Activated B cell treated with CpG ODN at 0.5 μM for 24 hours (primary cell): Measurements from ENCODE around the gene LYPLA2. TPM values are rescaled to one million over a fixed set of nuclear protein-coding genes. Genes with fewer than 3 reads are reported as not detected.
A peak's percentile ranks its signal among the peaks of the same experiment; 100 is the strongest.

Experiments
- ATAC-seq: fragments of 200-7000 bp; cut with Tn5 transposase; one replicate; pipeline ENCODE4 v1.10.0; 2021; ENCODE audit warnings: low read depth, mild to moderate bottlenecking, moderate library complexity
- CTCF ChIA-PET: fragments of 350-600 bp; sonication (Branson Sonifier 250); formaldehyde crosslinking; loops from one replicate; lab custom pipeline; 2021; ENCODE audit warnings: antibody characterized with exemption; lab: Charles Lee
- POLR2A ChIA-PET: fragments of 350-600 bp; sonication (Branson Sonifier 250); formaldehyde crosslinking; loops from one replicate; lab custom pipeline; 2021; ENCODE audit warnings: antibody characterized with exemption; lab: Charles Lee
- DNase-seq: peaks from one replicate; pipeline ENCODE4 v3.0.0; 2022
- H3K27ac Mint-ChIP-seq: one replicate; pipeline ENCODE4 v1.8.0; 2020; ENCODE audit warnings: mixed read lengths
- H3K27me3 Mint-ChIP-seq: one replicate; pipeline ENCODE4 v1.8.0; 2021; ENCODE audit warnings: mixed read lengths
- H3K36me3 Mint-ChIP-seq: one replicate; pipeline ENCODE4 v1.8.0; 2021; ENCODE audit warnings: low read depth, mixed read lengths
- H3K4me1 Mint-ChIP-seq: one replicate; pipeline ENCODE4 v1.8.0; 2021; ENCODE audit warnings: mixed read lengths
- H3K4me3 Mint-ChIP-seq: one replicate; pipeline ENCODE4 v1.8.0; 2020; ENCODE audit warnings: mild to moderate bottlenecking, mixed read lengths
- H3K9me3 Mint-ChIP-seq: one replicate; pipeline ENCODE4 v1.8.0; 2020; ENCODE audit warnings: mixed read lengths
- intact Hi-C: fragments of 100-400 bp; cut with micrococcal nuclease; formaldehyde crosslinking; loops from one replicate; pipeline ENCODE4 v1.15.1; 2024
- total RNA-seq: library from RNA; stranded (reverse); gene quantifications from 2 replicates; pipeline ENCODE4 v1.2.3, GENCODE V29; 2022
- TF ChIP-seq, protein P1 (sequence below): fragments of 200-600 bp; IDR thresholded peaks from one replicate; pipeline ENCODE4 v1.8.0; 2022; ENCODE audit warnings: antibody characterized with exemption, mild to moderate bottlenecking

Gene LYPLA2
- total RNA-seq, 1 donor from 2014 or later, result 81.6 TPM

- DNase-seq (peak; percentile 70), ATAC-seq (peak; percentile 100)
- Mint-ChIP-seq H3K36me3 (no peaks in the 10 kb centered on the region), H3K4me3 (peak overlapping the region; percentile 76), H3K9me3 (no peaks in the 10 kb centered on the region), H3K27me3 (no peaks in the 10 kb centered on the region), H3K27ac (peak overlapping the region; percentile 63), H3K4me1 (peaks cover 10% of the 10 kb centered on the region)
- ChIA-PET POLR2A (interaction anchor here (0.6 to 2.1 kb wide), 7 partner anchors 13 to 336 kb away, joined by 3 to 23 read pairs (median 8); partner anchors contain the start of genes CNR2 and HMGCL), CTCF (interaction anchor here (2.3 kb wide), 1 partner anchor 27 kb away, joined by 7 read pairs; no protein-coding TSS in a partner anchor)
- intact Hi-C loops, result loop anchor here (1.0 to 2.0 kb wide), 6 partner anchors 13 to 75 kb away; partner anchors contain the start of genes CNR2, FUCA1, HMGCL and PITHD1
- TF ChIP-seq, protein P1, sequence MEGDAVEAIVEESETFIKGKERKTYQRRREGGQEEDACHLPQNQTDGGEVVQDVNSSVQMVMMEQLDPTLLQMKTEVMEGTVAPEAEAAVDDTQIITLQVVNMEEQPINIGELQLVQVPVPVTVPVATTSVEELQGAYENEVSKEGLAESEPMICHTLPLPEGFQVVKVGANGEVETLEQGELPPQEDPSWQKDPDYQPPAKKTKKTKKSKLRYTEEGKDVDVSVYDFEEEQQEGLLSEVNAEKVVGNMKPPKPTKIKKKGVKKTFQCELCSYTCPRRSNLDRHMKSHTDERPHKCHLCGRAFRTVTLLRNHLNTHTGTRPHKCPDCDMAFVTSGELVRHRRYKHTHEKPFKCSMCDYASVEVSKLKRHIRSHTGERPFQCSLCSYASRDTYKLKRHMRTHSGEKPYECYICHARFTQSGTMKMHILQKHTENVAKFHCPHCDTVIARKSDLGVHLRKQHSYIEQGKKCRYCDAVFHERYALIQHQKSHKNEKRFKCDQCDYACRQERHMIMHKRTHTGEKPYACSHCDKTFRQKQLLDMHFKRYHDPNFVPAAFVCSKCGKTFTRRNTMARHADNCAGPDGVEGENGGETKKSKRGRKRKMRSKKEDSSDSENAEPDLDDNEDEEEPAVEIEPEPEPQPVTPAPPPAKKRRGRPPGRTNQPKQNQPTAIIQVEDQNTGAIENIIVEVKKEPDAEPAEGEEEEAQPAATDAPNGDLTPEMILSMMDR, result no peak
Observed at GRCh38 chr1:23838401-23838866, 47.5 kb downstream of the LYPLA2 start.

DNA sequence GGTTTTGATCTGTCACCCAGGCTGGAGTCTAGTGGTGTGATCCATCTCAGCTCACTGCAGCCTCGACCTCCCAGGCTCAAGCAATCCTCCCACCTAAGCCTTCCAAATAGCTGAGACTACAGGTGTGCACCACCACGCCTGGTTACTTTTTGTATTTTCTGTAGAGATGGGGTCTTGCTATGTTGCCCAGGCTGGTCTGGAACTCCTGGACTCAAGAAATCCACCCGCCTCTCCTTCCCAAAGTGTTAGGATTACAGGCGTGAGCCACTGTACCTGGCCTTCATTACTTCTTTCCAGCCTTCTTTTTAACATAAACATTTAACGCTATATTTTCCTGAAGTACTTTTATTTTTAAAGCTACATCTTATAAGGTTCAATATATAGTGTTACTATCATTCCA is 52.7 kb downstream of the LYPLA2 start:
- H3K4me3 Mint-ChIP-seq, result no peak overlapping the region
- ATAC-seq (no peak), DNase-seq (no peak)
- H3K27ac Mint-ChIP-seq, result no peak overlapping the region
- ChIA-PET CTCF (no interaction called here), POLR2A (no interaction called here)
- TF ChIP-seq, protein P1, result no peak
- intact Hi-C loops, result no loop called here
- H3K9me3 Mint-ChIP-seq, result no peaks in the 10 kb centered on the region
- H3K36me3 Mint-ChIP-seq, result peaks cover 36% of the 10 kb centered on the region
- peaks cover under 1% of the 10 kb centered on the region for H3K4me1 Mint-ChIP-seq
- H3K27me3 Mint-ChIP-seq, result no peaks in the 10 kb centered on the region

Other genes with a start within 250 kb of the LYPLA2 start
- 195 and 205 TPM in 2 replicates for gene ID3, start 231.6 kb upstream of the LYPLA2 start, total RNA-seq
- gene RPL11, start 99.3 kb upstream of the LYPLA2 start, total RNA-seq, result 1,956 and 2,021 TPM in 2 replicates
- gene ELOA, start 47.7 kb upstream of the LYPLA2 start, total RNA-seq, result 70.2 and 72.6 TPM in 2 replicates
- gene PITHD1, start 12.7 kb upstream of the LYPLA2 start, total RNA-seq, result 58.7 and 63.3 TPM in 2 replicates
- 15.9 and 16.4 TPM in 2 replicates for gene GALE, start 9.6 kb downstream of the LYPLA2 start, total RNA-seq
- gene HMGCL, start 34.3 kb downstream of the LYPLA2 start, total RNA-seq, result 21.0 and 30.7 TPM in 2 replicates
- 9.5 and 10.7 TPM in 2 replicates for gene FUCA1, start 77.1 kb downstream of the LYPLA2 start, total RNA-seq
- 44.5 and 51.0 TPM in 2 replicates for gene CNR2, start 122.2 kb downstream of the LYPLA2 start, total RNA-seq
- 175 and 184 TPM in 2 replicates for gene PNRC2, start 168.7 kb downstream of the LYPLA2 start, total RNA-seq
- gene SRSF10, start 189.2 kb downstream of the LYPLA2 start, total RNA-seq, result 168 and 192 TPM in 2 replicates